Measurements from ENCODE around the gene NDRG4.

GRCh38 chr16:58458606-58459343, 41.2 kb upstream of the NDRG4 start:
- no peak for TF ChIP-seq POLR2AphosphoS5 (IDR thresholded peaks at IDR 0.05; ENCODE audit: borderline replicate concordance, low read depth, low read length)
- TF ChIP-seq EZH2 (IDR thresholded peaks at IDR 0.05), result no peak

All from SK-N-MC (cell line).